Upper lobe of left lung (tissue), 4 donors: ENCODE results near the gene RAB33A.

ENCODE experiments used
- POLR2A ChIP-seq, 4 donors: fragments of 450-650 bp; IDR thresholded peaks; one replicate each; pipeline ENCODE4 v1.5.1; 2016 to 2017; ENCODE audit warnings: antibody characterized with exemption in 4 of 4, mild to moderate bottlenecking in 2 of 4
- TF ChIP-seq, protein P1 (sequence below), 6 experiments: fragments of 450-650 bp in 4 of 6; fragments of 200-600 bp in 2 of 6; sonication (generic) in 2 of 6; IDR thresholded peaks; one replicate each; pipeline ENCODE4 v1.5.1; 2016 to 2019; ENCODE audit warnings: antibody characterized with exemption in 6 of 6

- TF ChIP-seq, protein P1, sequence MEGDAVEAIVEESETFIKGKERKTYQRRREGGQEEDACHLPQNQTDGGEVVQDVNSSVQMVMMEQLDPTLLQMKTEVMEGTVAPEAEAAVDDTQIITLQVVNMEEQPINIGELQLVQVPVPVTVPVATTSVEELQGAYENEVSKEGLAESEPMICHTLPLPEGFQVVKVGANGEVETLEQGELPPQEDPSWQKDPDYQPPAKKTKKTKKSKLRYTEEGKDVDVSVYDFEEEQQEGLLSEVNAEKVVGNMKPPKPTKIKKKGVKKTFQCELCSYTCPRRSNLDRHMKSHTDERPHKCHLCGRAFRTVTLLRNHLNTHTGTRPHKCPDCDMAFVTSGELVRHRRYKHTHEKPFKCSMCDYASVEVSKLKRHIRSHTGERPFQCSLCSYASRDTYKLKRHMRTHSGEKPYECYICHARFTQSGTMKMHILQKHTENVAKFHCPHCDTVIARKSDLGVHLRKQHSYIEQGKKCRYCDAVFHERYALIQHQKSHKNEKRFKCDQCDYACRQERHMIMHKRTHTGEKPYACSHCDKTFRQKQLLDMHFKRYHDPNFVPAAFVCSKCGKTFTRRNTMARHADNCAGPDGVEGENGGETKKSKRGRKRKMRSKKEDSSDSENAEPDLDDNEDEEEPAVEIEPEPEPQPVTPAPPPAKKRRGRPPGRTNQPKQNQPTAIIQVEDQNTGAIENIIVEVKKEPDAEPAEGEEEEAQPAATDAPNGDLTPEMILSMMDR (IDR thresholded peaks at IDR 0.05), result no peak
- no peak for TF ChIP-seq POLR2A (IDR thresholded peaks at IDR 0.05)
These were observed 3.2 kb downstream of the RAB33A start for GRCh38 chrX:130174937-130175336.
